K562 (cell line): Measurements from ENCODE around the gene PTP4A1. TPM values are rescaled to one million over a fixed set of nuclear protein-coding genes. Genes with fewer than 3 reads are reported as not detected.

ENCODE experiments used
- BMI1 ChIP-seq: fragments of 150-350 bp; IDR thresholded peaks from 2 replicates; pipeline ENCODE4 v1.6.1; 2014; ENCODE audit warnings: low read length
- BRD9 ChIP-seq: fragments of 450-650 bp; IDR thresholded peaks from 2 replicates; pipeline ENCODE4 v1.6.1; 2018; ENCODE audit warnings: low read depth; ENCODE audit not compliant: partially characterized antibody
- CBX8 ChIP-seq: fragments of 200-600 bp; sonication (generic); IDR thresholded peaks from 2 replicates; pipeline ENCODE4 v1.6.1; 2012; ENCODE audit warnings: borderline replicate concordance, mixed run types, low read depth, mild to moderate bottlenecking, moderate library complexity, mixed read lengths, low read length, control low read depth, inconsistent platforms; ENCODE audit not compliant: poor library complexity, severe bottlenecking; ENCODE audit errors: extremely low read depth
- CXXC5 ChIP-seq: fragments of 250-450 bp; sonication (Bioruptor Pico); IDR thresholded peaks from 2 replicates; pipeline ENCODE4 v1.8.0; 2022; ENCODE audit warnings: inconsistent platforms, mild to moderate bottlenecking, moderate library complexity
- EGR1 ChIP-seq: fragments of 450-650 bp; conservative IDR thresholded peaks from 2 replicates; pipeline ENCODE4 v1.6.1; 2017; ENCODE audit warnings: mild to moderate bottlenecking
- FIP1L1 ChIP-seq: fragments of 200-400 bp; formaldehyde crosslinking; IDR thresholded peaks from 2 replicates; pipeline ENCODE4 v1.6.1; 2018; ENCODE audit warnings: mild to moderate bottlenecking, low read depth, low read length; ENCODE audit not compliant: poor library complexity, severe bottlenecking
- FOXK1 ChIP-seq: sonication (generic); formaldehyde crosslinking; IDR thresholded peaks from 2 replicates; pipeline ENCODE4 v1.8.0; 2022; ENCODE audit warnings: missing genetic modification reagents, mild to moderate bottlenecking, borderline replicate concordance
- HCFC1 ChIP-seq: IDR thresholded peaks from 2 replicates; pipeline ENCODE4 v1.6.1; 2012; ENCODE audit warnings: low read depth, low read length, improper control_type of control experiment
- NFRKB ChIP-seq: fragments of 450-650 bp; IDR thresholded peaks from 2 replicates; pipeline ENCODE4 v1.6.1; 2016; ENCODE audit warnings: low read depth
- RAD51 ChIP-seq: fragments of 450-650 bp; IDR thresholded peaks from 2 replicates; pipeline ENCODE4 v1.7.1; 2016; ENCODE audit warnings: low read depth, mild to moderate bottlenecking, borderline replicate concordance
- SMAD3 ChIP-seq: fragments of 450-650 bp; formaldehyde crosslinking; conservative IDR thresholded peaks from 2 replicates; pipeline ENCODE4 v1.4.0; 2020; ENCODE audit warnings: mild to moderate bottlenecking
- SREBF2 ChIP-seq: sonication (generic); formaldehyde crosslinking; IDR thresholded peaks from 2 replicates; pipeline ENCODE4 v1.4.0; 2020; ENCODE audit warnings: mild to moderate bottlenecking, missing genetic modification reagents
- STAT6 ChIP-seq: sonication (generic); formaldehyde crosslinking; IDR thresholded peaks from 2 replicates; pipeline ENCODE4 v1.8.1; 2023; ENCODE audit warnings: mild to moderate bottlenecking, missing genetic modification reagents
- TRIM24 ChIP-seq, 2 experiments: fragments of 450-650 bp; IDR thresholded peaks; 2 replicates each; pipeline ENCODE4 v1.6.1; 2016
- ZNF133 ChIP-seq: fragments of 250-450 bp; sonication (Bioruptor Pico); IDR thresholded peaks from 2 replicates; pipeline ENCODE4 v1.4.0; 2020; ENCODE audit warnings: mild to moderate bottlenecking
- ZNF184 ChIP-seq: sonication (generic); formaldehyde crosslinking; IDR thresholded peaks from 2 replicates; pipeline ENCODE4 v1.5.0; 2020; ENCODE audit warnings: missing genetic modification reagents
- ZNF354B ChIP-seq: fragments of 250-450 bp; sonication (Bioruptor Pico); IDR thresholded peaks from 2 replicates; pipeline ENCODE4 v1.4.0; 2020
- polyA plus RNA-seq, 8 experiments: library from polyadenylated mRNA; depleted of rRNA in 4 of 8; stranded (reverse) in 5 of 8; unstranded in 3 of 8; fragments of >200 nt; fragmentation: Nextera tagmentation in 2 of 8; fragmentation: Illumina TruSeq in 1 of 8; extraction: Ambion mirVana in 2 of 8; extraction: Trizol in 1 of 8; gene quantifications; 2 replicates each; pipeline versions ENCODE4 v1.2.1 to v1.2.3, GENCODE V29; 2011 to 2014; ENCODE audit warnings: inconsistent platforms in 1 of 8, missing spikeins in 1 of 8
- total RNA-seq, 7 experiments: library from RNA; depleted of rRNA in 6 of 7; stranded (reverse); fragments of >200 nt in 6 of 7; fragmentation: Illumina TruSeq in 2 of 7; extraction: Trizol in 2 of 7; gene quantifications; 2 replicates each; pipeline versions ENCODE4 v1.2.1 to v1.2.3, GENCODE V29; 2011 to 2021; ENCODE audit warnings: low replicate concordance in 1 of 7
- TF ChIP-seq, protein P1 (sequence below): sonication (generic); formaldehyde crosslinking; IDR thresholded peaks from 2 replicates; pipeline ENCODE4 v1.8.0; 2022; ENCODE audit warnings: mild to moderate bottlenecking, missing genetic modification reagents
- TF ChIP-seq, protein P2 (sequence below): fragments of 450-650 bp; formaldehyde crosslinking; IDR thresholded peaks from 2 replicates; pipeline ENCODE4 v1.4.0; 2020; ENCODE audit warnings: mild to moderate bottlenecking
- TF ChIP-seq, protein P3 (sequence below): fragments of 450-650 bp; IDR thresholded peaks from 2 replicates; pipeline ENCODE4 v1.6.1; 2017; ENCODE audit warnings: antibody characterized with exemption, mild to moderate bottlenecking

The PTP4A1 gene
- total and polyA plus RNA-seq, 9 of the 15 experiments (the other 6 are each of a cell fraction or from before 2014, with no cell fraction given) = 3.7 to 67.5 (median 13.1) TPM

GRCh38 chr6:63572044-63572746 lies at the start of gene PTP4A1, which contains the start of gene LOC128125822 (continued):
- TF ChIP-seq TRIM24 (IDR thresholded peaks at IDR 0.05) (peak in 1 of 2 experiments; percentile 85; a peak in 2 of 4 replicates), BMI1 (no peak), ZNF184 (CRISPR knock-in tag) (no peak), STAT6 (CRISPR knock-in tag) (no peak), HCFC1 (no peak), SREBF2 (CRISPR knock-in tag) (no peak), ZNF354B (CRISPR knock-in tag) (no peak), CXXC5 (CRISPR knock-in tag) (peak; percentile 90), FOXK1 (CRISPR knock-in tag) (no peak), RAD51 (no peak), EGR1 (peak; percentile 100), BRD9 (peak; percentile 29), FIP1L1 (no peak), CBX8 (no peak), ZNF133 (no peak), NFRKB (peak; percentile 38; the same call in 1 of the 2 replicates), SMAD3 (CRISPR knock-in tag) (no peak)
- TF ChIP-seq, protein P1, sequence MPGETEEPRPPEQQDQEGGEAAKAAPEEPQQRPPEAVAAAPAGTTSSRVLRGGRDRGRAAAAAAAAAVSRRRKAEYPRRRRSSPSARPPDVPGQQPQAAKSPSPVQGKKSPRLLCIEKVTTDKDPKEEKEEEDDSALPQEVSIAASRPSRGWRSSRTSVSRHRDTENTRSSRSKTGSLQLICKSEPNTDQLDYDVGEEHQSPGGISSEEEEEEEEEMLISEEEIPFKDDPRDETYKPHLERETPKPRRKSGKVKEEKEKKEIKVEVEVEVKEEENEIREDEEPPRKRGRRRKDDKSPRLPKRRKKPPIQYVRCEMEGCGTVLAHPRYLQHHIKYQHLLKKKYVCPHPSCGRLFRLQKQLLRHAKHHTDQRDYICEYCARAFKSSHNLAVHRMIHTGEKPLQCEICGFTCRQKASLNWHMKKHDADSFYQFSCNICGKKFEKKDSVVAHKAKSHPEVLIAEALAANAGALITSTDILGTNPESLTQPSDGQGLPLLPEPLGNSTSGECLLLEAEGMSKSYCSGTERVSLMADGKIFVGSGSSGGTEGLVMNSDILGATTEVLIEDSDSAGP = no peak
- TF ChIP-seq, protein P2, sequence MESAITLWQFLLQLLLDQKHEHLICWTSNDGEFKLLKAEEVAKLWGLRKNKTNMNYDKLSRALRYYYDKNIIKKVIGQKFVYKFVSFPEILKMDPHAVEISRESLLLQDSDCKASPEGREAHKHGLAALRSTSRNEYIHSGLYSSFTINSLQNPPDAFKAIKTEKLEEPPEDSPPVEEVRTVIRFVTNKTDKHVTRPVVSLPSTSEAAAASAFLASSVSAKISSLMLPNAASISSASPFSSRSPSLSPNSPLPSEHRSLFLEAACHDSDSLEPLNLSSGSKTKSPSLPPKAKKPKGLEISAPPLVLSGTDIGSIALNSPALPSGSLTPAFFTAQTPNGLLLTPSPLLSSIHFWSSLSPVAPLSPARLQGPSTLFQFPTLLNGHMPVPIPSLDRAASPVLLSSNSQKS (CRISPR knock-in tag) = no peak
- TF ChIP-seq, protein P3, sequence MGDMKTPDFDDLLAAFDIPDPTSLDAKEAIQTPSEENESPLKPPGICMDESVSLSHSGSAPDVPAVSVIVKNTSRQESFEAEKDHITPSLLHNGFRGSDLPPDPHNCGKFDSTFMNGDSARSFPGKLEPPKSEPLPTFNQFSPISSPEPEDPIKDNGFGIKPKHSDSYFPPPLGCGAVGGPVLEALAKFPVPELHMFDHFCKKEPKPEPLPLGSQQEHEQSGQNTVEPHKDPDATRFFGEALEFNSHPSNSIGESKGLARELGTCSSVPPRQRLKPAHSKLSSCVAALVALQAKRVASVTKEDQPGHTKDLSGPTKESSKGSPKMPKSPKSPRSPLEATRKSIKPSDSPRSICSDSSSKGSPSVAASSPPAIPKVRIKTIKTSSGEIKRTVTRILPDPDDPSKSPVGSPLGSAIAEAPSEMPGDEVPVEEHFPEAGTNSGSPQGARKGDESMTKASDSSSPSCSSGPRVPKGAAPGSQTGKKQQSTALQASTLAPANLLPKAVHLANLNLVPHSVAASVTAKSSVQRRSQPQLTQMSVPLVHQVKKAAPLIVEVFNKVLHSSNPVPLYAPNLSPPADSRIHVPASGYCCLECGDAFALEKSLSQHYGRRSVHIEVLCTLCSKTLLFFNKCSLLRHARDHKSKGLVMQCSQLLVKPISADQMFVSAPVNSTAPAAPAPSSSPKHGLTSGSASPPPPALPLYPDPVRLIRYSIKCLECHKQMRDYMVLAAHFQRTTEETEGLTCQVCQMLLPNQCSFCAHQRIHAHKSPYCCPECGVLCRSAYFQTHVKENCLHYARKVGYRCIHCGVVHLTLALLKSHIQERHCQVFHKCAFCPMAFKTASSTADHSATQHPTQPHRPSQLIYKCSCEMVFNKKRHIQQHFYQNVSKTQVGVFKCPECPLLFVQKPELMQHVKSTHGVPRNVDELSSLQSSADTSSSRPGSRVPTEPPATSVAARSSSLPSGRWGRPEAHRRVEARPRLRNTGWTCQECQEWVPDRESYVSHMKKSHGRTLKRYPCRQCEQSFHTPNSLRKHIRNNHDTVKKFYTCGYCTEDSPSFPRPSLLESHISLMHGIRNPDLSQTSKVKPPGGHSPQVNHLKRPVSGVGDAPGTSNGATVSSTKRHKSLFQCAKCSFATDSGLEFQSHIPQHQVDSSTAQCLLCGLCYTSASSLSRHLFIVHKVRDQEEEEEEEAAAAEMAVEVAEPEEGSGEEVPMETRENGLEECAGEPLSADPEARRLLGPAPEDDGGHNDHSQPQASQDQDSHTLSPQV = peak; percentile 56; the same call in 1 of the 2 replicates
